HCT116 (cell line): ENCODE data around the gene SCRN2.

Experiments used
- CEBPB ChIP-seq: IDR thresholded peaks from 2 replicates; pipeline ENCODE4 v1.6.1; 2012; ENCODE audit warnings: low read depth
- POLR2AphosphoS5 ChIP-seq: IDR thresholded peaks from 2 replicates; pipeline ENCODE4 v1.6.1; 2011; ENCODE audit warnings: mild to moderate bottlenecking, low read depth, low read length, moderate library complexity
- TF ChIP-seq, protein P1 (sequence below), 3 experiments: fragments of 200-600 bp in 1 of 3; sonication (generic) in 1 of 3; IDR thresholded peaks in 2 of 3; conservative IDR thresholded peaks in 1 of 3; 2 replicates each; pipeline ENCODE4 v1.5.1; 2012 to 2017; ENCODE audit warnings: low read depth in 2 of 3, low read length in 2 of 3, antibody characterized with exemption in 1 of 3, borderline replicate concordance in 1 of 3, control low read depth in 1 of 3, mild to moderate bottlenecking in 1 of 3, mixed read lengths in 1 of 3, mixed run types in 1 of 3, moderate library complexity in 1 of 3; ENCODE audit not compliant: insufficient read depth in 1 of 3

DNA sequence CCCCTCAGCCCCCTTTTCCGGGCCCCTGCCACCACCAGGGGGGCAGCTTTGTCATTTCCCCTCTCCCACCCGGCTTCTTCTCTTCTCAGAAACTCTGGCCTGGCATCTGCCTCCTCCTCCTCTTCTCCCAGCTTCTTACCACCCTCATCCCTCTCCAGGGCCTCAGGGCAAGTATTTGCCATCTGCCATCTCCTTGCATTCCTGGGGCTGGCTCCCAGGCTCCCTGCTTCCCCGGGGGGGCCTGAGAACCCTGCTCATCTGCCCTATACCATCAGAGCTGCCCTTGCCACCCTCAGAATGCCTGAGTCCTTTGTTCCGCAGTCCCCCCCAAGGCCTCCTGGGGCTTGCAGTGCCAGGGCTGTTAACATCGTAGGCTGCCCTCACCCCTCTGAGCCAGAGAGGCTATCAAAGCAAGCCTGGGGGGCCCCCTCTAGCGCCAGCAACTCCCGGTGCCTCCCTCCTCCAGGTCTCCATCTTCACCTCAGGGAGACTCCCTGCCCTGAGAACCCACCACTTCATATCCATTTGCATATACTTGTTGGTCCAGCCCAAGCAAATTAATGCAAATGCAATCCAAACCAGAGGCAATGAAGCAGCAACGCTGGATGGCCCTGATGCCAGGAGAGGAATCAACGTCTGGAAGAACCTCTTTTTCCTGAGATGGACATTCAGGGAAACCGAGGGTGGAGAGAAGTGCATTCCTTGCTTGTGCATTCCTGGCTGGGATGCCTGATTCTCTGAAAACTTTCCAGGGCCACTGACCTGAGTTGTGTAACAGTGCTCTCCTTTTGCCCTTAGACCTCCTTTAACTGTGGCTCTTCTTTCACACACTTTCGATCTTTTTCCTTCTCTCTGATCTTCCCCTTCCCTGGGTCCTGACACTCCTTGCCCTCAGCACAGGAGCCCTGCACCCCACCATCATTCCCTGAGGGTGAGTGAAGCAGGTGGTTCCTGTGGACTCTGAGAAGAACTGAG, 34.2 kb upstream of the SCRN2 start:
- TF ChIP-seq POLR2AphosphoS5 (no peak), CEBPB (no peak)
- TF ChIP-seq, protein P1, sequence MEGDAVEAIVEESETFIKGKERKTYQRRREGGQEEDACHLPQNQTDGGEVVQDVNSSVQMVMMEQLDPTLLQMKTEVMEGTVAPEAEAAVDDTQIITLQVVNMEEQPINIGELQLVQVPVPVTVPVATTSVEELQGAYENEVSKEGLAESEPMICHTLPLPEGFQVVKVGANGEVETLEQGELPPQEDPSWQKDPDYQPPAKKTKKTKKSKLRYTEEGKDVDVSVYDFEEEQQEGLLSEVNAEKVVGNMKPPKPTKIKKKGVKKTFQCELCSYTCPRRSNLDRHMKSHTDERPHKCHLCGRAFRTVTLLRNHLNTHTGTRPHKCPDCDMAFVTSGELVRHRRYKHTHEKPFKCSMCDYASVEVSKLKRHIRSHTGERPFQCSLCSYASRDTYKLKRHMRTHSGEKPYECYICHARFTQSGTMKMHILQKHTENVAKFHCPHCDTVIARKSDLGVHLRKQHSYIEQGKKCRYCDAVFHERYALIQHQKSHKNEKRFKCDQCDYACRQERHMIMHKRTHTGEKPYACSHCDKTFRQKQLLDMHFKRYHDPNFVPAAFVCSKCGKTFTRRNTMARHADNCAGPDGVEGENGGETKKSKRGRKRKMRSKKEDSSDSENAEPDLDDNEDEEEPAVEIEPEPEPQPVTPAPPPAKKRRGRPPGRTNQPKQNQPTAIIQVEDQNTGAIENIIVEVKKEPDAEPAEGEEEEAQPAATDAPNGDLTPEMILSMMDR (IDR thresholded peaks at IDR 0.05 in 2 of 3, conservative IDR thresholded peaks at IDR 0.05 in 1 of 3; ENCODE audit: borderline replicate concordance in 1 of 3, insufficient read depth in 1 of 3, low read depth in 2 of 3, low read length in 2 of 3) = no peak
